GM21737 (cell line): ENCODE data around the gene TEX12.
"Not testable (repeated sequence)": the region's sequence is repeated elsewhere in the genome, so short reads cannot be mapped to it uniquely, and the experiment has no call there.

ENCODE experiments used
- ATAC-seq: cut with Tn5 transposase; IDR thresholded peaks from one replicate; pipeline ENCODE4 v1.9.1; 2021; ENCODE audit warnings: mild to moderate bottlenecking, moderate library complexity; ENCODE audit not compliant: unreplicated experiment

Gene TEX12

GRCh38 chr11:112163875-112164685 lies 3.1 kb upstream of the TEX12 start, which contains the start of gene IL18:
IL18 (minus strand) TSS chr11:112164094; CDS start chr11:112155053, 9,041 bp downstream.
- no peak for ATAC-seq

GRCh38 chr11:112165049-112165448 lies 2.1 kb upstream of the TEX12 start:
- ATAC-seq = no peak

GRCh38 chr11:112166562-112166961 lies 610 bp upstream of the TEX12 start:
- ATAC-seq = no peak

- ATAC-seq = no peak
Measured at GRCh38 chr11:112172362-112172994, 5.3 kb downstream of the TEX12 start.

- ATAC-seq = no peak
Measured at GRCh38 chr11:112173152-112173551, 6.0 kb downstream of the TEX12 start.

- no peak for ATAC-seq
Measured at GRCh38 chr11:112174789-112175598, 7.8 kb downstream of the TEX12 start, which contains the start of gene BCO2. BCO2 (plus strand) TSS chr11:112175512; CDS start chr11:112175602, 90 bp downstream.

- no peak for ATAC-seq
Measured at GRCh38 chr11:112175599-112175952, 8.4 kb downstream of the TEX12 start.

GRCh38 chr11:112176077-112176476 lies 8.9 kb downstream of the TEX12 start:
- no peak for ATAC-seq

GRCh38 chr11:112177589-112177988 lies 10.4 kb downstream of the TEX12 start:
- no peak for ATAC-seq

- no peak for ATAC-seq
Measured at GRCh38 chr11:112178428-112178827, 11.3 kb downstream of the TEX12 start.

GRCh38 chr11:112178936-112179335 lies 11.8 kb downstream of the TEX12 start:
- no peak for ATAC-seq

GRCh38 chr11:112179601-112180000 lies 12.4 kb downstream of the TEX12 start:
- ATAC-seq = no peak

GRCh38 chr11:112182867-112183266 lies 15.7 kb downstream of the TEX12 start:
- no peak for ATAC-seq

- no peak for ATAC-seq
Measured at GRCh38 chr11:112185883-112186282, 18.7 kb downstream of the TEX12 start.

- ATAC-seq = no peak
Measured at GRCh38 chr11:112186304-112186703, 19.1 kb downstream of the TEX12 start.

GRCh38 chr11:112195113-112195512 lies 27.9 kb downstream of the TEX12 start:
- ATAC-seq = not testable (repeated sequence)

GRCh38 chr11:112195951-112196351 lies 28.8 kb downstream of the TEX12 start:
- no peak for ATAC-seq

- no peak for ATAC-seq
Measured at GRCh38 chr11:112196519-112197087, 29.4 kb downstream of the TEX12 start.

GRCh38 chr11:112199101-112199500 lies 31.9 kb downstream of the TEX12 start:
- not testable (repeated sequence) for ATAC-seq

- no peak for ATAC-seq
Measured at GRCh38 chr11:112200252-112200651, 33.1 kb downstream of the TEX12 start.

GRCh38 chr11:112206071-112206470 lies 38.9 kb downstream of the TEX12 start:
- no peak for ATAC-seq
